Measurements from ENCODE around the gene NCMAP.
A peak's percentile ranks its signal among the peaks of the same experiment; 100 is the strongest.
"Not testable (repeated sequence)": the region's sequence is repeated elsewhere in the genome, so short reads cannot be mapped to it uniquely, and the experiment has no call there.

NCMAP gene

GRCh38 chr1:24555591-24556413 lies at the start of gene NCMAP:
Gene NCMAP (plus strand): TSS chr1:24556087. CDS start chr1:24595431, 39,344 bp downstream.
- DNase-seq (ENCODE audit: extremely low read depth in 1 of 2, low read depth in 1 of 2): peak in 1 of 2 donors; percentile 39

DNA sequence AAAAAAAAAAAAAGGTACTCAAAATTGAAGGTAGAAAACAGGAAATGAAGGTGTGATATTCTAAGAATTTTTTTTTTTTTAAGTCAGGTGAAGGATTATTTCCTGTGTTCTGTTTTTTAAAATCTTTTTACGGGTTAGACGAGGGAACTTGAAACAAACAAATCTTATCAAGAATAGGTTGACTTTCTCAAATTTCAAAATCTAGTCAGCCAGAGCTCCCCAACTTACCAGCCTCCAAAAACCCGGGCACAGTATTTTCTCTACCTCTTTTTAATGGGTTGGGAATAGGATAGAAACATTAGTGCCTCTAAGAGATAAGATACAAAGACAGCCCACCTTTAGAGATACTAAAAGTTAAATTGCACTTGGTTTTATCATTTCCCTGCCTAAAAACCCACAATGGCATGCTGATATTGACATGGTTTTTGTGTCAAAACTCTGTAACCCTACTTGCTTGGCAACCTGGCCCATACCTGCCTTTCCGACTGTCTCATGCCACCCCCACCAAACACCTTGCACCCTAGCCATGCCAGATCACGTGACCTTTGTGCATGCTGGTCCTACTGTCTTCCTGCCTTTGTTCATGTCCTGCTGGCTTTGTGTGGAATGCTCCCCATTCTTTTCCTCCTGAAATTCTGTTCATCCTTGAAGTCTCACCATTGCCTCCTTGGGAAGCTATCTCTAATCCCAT lies 49.1 kb upstream of the NCMAP start:
- no peak for DNase-seq (ENCODE audit: extremely low read depth in 1 of 2, low read depth in 1 of 2)

DNA sequence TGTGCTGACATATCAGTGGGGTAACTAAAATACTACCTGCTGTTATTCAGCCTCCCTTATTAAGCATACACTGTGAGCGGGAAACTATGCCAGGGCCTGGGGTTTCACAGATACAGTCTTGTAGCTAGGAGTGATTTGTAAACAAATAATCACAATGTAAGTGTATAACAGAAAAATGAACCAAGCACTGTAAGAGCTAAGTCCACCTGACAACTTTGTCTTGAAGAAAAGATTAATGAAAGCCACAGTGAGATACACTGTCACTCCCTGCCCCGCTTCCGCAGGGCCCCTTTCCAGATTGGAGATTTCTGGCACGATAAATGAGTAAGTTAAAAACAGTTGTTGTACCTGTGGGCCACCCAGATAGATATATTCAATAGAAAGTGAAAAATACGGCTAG lies 48.5 kb upstream of the NCMAP start:
- DNase-seq (ENCODE audit: extremely low read depth in 1 of 2, low read depth in 1 of 2): no peak

GRCh38 chr1:24508911-24509310 lies 47.0 kb upstream of the NCMAP start:
- DNase-seq (ENCODE audit: extremely low read depth in 1 of 2, low read depth in 1 of 2): no peak

- no peak for DNase-seq (ENCODE audit: extremely low read depth in 1 of 2, low read depth in 1 of 2)
Measured at GRCh38 chr1:24513706-24514105, 42.2 kb upstream of the NCMAP start.

GRCh38 chr1:24514946-24515345 lies 40.9 kb upstream of the NCMAP start:
- no peak for DNase-seq (ENCODE audit: extremely low read depth in 1 of 2, low read depth in 1 of 2)

DNA sequence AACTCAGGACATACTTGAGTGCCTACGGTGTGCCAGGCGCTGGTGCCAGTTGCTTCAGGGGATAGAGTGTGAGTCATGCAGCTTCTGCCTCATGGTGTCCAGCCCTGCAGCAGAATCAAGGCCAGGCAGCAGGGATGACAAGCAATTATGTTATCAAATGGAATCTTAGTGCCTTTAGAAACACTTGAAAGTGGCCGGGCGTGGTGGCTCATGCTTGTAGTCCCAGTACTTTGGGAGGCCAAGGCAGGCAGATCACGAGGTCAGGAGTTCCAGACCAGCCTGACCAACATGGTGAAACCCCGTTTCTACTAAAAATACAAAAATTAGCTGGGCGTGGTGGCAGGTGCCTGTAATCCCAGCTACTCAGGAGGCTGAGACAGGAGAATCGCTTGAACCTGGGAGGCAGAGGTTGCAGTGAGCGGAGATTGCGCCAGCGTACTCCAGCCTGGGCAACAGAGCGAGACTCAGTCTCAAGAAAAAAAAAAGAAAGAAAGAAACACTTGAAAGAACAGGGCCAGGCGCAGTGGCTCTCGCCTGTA lies 40.1 kb upstream of the NCMAP start:
- not testable (repeated sequence) for DNase-seq (ENCODE audit: extremely low read depth in 1 of 2, low read depth in 1 of 2)

DNA sequence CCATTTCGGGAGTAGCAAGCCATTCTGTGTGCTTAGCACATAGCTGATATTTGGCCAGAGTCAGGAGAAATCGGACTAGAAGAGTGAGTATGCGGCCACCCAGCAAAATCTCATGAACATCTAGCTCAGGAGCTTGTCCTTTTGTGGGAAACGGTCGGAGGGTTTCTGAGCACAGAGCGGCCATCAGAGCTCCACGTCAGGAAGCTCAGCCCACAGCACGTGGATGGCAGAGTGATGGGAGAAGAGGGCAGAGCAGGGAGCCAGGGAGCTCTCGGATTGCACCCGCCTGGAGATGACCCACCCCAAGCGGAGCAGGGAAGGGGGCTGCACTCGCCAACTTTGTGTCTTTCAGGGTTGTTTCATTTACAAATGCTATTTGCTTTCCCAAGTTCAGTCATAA lies 39.4 kb upstream of the NCMAP start:
- no peak for DNase-seq (ENCODE audit: extremely low read depth in 1 of 2, low read depth in 1 of 2)

DNA sequence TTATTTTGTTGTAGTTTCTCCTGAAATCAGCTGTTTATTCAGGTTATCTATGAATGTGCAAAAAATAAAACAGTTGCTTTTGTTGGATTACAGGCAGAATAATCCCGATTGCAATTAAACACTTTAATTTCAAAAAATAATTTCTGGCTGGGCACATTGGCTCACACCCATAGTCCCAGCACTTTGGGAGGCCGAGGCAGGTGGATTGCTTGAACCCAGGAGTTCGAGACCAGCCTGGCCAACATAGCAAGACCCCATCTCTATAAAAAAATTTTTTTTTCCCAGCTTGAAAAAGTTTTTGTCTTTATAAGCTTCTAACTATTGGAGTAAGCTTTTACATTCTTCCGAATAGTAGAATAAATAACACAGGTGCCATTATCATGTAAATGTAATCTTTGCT lies 38.0 kb upstream of the NCMAP start:
- no peak for DNase-seq (ENCODE audit: extremely low read depth in 1 of 2, low read depth in 1 of 2)

- DNase-seq (ENCODE audit: extremely low read depth in 1 of 2, low read depth in 1 of 2): not testable (repeated sequence)
Measured at GRCh38 chr1:24520282-24520681, 35.6 kb upstream of the NCMAP start.

DNA sequence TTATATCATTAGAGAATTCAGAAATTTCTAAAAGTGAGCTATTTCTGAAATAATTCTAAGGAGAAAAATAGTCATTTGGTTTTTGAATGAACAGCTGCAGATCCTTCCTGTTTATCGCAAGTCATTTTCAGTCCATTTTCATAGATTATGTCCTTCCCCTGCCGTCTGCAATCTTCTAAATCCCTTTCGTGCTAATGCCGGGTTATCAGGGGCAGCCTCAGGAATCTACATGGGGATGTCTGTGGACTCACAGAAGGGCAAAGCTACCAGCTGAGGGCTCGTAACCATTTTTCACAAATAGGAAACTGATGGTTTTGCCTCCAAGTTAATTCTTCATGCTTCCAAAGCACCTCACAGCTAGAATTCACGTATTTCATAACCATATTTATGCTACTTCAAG lies 30.3 kb upstream of the NCMAP start:
- DNase-seq (ENCODE audit: extremely low read depth in 1 of 2, low read depth in 1 of 2): no peak

DNA sequence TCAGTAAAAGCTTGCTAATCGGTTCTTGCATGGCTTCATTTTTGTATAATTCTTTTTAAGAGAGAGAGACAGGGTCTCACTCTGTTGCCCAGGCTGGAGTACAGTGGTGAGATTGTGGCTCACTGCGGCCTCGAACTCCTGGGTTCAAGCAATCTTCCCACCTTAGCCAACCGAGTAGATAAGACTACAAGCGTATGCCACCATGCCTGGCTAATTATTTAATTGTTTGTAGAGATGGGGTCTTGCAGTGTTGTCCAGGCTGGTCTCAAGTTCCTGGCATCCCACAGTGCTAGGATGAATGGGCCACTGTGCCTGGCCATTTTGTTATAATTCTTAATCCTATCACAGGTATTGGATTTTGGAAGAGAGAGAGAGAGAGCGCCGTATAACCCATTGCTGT lies 29.8 kb upstream of the NCMAP start:
- DNase-seq (ENCODE audit: extremely low read depth in 1 of 2, low read depth in 1 of 2): no peak

DNA sequence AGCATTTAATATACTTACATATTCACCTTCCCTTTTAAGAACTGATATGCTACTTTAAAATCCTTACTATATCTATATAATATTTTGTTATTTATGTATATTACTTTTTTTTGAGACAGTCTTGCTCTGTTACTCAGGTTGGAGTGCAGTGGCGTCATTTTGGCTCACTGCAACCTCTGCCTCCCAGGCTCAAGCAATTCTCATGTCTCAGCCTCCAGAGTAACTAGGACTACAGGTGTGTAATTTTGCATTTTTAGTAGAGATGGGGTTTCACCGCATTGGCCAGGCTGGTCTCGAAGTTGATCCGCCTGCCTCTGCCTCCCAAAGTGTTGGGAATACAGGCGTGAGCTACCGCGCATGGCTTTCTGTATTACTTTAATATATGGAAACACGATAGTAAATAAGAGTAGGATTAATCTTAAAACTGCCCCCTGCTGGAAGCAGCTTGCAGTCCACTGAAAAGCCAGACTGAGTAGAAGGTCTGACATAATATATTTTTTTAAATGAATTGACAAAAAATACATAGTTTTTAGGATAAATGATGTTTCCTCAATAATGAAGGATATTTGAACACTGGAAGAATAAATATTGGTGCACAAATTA lies 28.8 kb upstream of the NCMAP start:
- peak in 1 of 2 donors; percentile 15 for DNase-seq (ENCODE audit: extremely low read depth in 1 of 2, low read depth in 1 of 2)

DNA sequence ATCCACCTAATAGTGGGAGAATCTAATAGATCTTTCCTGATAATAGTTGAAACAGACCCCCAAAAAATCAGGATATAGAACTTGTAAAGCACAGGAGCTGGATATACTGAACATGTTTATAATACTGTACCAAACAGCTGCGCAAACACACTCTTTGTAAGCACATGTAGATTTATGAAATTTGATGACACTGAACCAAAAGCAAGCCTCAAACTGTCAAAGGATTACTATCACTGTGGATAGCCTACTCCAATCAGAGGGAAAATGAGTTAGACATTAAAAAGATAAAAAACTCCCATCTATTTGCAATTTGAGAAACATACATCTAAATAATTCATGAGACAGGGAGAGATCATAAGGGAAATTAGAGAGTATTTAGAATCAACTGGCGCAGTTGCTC lies 27.1 kb upstream of the NCMAP start:
- DNase-seq (ENCODE audit: extremely low read depth in 1 of 2, low read depth in 1 of 2): no peak

DNA sequence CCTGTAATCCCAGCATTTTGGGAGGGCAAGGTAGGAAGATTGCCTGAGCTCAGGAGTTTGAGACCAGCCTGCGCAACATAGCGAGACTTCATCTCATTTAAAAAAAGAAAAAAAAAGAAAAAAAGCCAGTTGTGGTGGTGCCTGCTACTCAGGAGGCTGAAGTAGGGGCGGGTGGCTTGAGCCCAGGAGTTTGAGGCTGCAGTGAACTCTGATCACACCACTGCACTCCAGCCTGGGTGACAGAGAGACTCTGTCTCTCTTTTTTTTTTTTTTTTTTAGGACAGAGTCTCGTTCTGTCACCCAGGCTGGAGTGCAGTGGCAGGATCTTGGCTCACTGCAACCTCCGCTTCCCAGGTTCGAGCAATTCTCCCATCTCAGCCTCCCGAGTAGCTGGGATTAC lies 26.6 kb upstream of the NCMAP start:
- not testable (repeated sequence) for DNase-seq (ENCODE audit: extremely low read depth in 1 of 2, low read depth in 1 of 2)

- DNase-seq (ENCODE audit: extremely low read depth in 1 of 2, low read depth in 1 of 2): peak; percentile 39 to 48
Measured at GRCh38 chr1:24535021-24535424, 20.9 kb upstream of the NCMAP start.

GRCh38 chr1:24535778-24536177 lies 20.1 kb upstream of the NCMAP start:
- DNase-seq (ENCODE audit: extremely low read depth in 1 of 2, low read depth in 1 of 2): no peak

DNA sequence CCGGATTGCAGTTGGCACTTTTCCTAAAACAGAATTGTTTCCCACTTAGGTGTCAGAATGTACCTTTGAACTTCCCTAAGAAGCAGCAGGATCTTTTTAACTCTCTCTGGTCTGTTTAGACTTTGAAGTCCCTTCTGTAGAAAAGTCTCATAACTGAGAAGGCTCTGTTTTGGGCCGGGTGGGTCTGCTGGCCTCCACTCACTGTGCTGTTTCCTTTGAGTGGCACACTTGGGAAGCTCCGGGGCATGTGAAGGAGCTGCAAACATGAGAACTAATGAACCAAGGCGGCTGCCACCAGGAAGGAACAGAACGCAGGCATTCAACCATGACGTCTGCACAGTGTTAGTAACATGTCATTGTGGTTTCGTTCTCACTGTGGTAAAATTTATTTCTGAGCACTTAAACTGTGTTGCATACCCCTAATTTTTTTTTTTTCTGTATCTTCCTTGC lies 19.5 kb upstream of the NCMAP start:
- DNase-seq (ENCODE audit: extremely low read depth in 1 of 2, low read depth in 1 of 2): peak; percentile 47 to 76

DNA sequence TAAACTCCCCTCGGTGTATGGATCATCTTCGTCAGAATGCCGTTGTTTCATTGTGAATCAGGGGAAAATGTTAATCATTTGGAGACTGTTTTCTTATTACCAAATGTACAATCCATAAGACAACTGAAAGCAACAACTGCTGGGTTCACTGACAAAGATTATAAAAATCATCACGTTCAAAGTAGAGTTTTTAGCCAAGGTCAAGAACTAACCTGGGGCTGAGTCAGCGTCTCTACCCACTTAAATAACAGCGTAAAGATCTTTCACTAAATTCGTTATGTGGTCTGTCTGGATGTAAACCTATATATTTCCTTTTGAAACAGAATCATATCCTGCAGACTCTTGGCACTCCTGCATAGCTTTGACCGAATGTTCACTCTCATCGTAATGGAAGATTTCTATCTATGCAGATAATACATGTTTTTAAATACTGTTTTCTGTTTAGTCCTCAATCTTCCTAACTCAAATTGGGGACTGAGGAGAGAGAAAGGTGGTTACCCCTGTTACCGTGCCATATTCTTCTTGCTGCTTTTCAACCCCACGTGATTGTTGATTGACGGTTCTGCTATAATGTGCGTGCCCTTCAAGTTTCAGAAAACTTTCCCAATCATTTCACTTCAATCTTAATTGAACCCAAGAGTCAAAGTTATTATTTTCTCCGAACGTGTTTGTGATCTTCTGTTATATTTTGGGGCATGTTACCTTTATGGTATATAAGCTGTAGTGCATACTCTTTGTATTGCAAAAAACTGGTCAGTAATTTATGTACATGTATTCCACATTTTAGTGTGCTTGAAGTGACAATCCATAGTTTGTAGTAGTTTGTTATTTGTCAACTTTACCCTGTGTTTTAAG lies 15.6 kb upstream of the NCMAP start:
- no peak for DNase-seq (ENCODE audit: extremely low read depth in 1 of 2, low read depth in 1 of 2)

DNA sequence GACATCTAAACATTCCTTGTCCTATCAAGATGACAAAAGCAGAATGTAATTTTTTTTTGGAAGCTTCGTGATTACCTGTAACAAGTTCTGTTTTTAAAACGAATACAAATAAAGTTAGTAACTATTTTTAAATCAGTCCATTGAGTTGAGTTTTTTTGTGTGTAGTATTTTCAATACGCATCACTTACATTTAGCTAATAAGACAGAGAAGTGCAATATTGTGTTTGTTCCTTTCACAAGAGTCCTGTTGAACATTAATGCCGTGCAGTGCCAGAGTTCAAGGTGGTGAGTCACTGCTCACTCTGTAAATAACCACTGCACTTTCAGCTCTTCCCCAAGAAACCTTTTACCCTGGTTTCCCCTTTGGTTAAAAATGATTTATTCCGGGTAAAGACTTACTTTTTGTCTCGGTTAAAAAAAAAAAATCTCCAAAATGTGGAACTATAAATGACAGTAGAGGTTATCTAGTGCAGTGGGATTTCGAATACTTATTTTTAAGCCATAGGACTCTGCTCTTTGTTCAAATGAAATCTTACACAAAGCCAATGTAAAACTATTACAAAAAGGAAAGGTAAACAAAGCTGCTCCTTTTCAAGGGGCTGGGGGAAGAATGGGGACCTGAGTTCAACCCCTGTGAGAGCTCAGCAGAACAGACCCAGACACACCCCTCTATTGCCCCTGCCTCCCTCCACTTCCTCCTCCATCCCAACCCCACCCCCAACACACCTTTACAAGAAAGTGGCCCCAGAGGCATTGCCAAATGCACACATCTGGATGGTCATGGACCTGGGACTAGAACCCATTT lies 14.8 kb upstream of the NCMAP start:
- no peak for DNase-seq (ENCODE audit: extremely low read depth in 1 of 2, low read depth in 1 of 2)
